ENCODE results near the gene SLC4A4.

DNA sequence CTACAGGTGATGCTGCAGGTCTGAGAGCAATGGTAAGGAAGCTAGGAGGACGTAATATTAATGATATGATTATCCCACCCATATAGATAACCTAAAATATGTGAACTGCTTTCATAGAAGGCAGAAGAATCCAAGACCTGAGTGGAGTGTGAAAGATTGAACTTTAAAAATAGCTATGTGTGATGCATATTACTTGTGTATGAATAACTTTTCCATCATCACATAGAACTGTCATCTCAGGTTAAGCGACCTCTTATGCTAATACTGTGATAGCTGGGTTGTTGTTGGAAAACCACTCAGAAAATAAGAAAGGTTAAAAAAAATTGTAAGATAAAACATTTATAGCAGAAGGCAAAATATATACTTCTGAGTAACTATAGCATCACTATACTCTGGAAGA lies 90.3 kb downstream of the SLC4A4 start:
- TF ChIP-seq MZF1 (CRISPR knock-in tag; IDR thresholded peaks at IDR 0.05; ENCODE audit: borderline replicate concordance) (no peak), POLR2A (IDR thresholded peaks at IDR 0.05; ENCODE audit: insufficient read depth in 1 of 2, low read depth in 2 of 2, low read length in 2 of 2) (no peak), YY1 (IDR thresholded peaks at IDR 0.05; ENCODE audit: insufficient read depth, insufficient replicate concordance, low read depth, low read length) (no peak), ZFX (CRISPR knock-in tag; IDR thresholded peaks at IDR 0.05; ENCODE audit: low read depth) (no peak), AGO1 (IDR thresholded peaks at IDR 0.05; ENCODE audit: low read depth, low read length, poor library complexity, severe bottlenecking) (no peak)
- TF ChIP-seq, protein P1, sequence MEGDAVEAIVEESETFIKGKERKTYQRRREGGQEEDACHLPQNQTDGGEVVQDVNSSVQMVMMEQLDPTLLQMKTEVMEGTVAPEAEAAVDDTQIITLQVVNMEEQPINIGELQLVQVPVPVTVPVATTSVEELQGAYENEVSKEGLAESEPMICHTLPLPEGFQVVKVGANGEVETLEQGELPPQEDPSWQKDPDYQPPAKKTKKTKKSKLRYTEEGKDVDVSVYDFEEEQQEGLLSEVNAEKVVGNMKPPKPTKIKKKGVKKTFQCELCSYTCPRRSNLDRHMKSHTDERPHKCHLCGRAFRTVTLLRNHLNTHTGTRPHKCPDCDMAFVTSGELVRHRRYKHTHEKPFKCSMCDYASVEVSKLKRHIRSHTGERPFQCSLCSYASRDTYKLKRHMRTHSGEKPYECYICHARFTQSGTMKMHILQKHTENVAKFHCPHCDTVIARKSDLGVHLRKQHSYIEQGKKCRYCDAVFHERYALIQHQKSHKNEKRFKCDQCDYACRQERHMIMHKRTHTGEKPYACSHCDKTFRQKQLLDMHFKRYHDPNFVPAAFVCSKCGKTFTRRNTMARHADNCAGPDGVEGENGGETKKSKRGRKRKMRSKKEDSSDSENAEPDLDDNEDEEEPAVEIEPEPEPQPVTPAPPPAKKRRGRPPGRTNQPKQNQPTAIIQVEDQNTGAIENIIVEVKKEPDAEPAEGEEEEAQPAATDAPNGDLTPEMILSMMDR (CRISPR knock-in tag; IDR thresholded peaks at IDR 0.05), result no peak
- TF ChIP-seq, protein P2, sequence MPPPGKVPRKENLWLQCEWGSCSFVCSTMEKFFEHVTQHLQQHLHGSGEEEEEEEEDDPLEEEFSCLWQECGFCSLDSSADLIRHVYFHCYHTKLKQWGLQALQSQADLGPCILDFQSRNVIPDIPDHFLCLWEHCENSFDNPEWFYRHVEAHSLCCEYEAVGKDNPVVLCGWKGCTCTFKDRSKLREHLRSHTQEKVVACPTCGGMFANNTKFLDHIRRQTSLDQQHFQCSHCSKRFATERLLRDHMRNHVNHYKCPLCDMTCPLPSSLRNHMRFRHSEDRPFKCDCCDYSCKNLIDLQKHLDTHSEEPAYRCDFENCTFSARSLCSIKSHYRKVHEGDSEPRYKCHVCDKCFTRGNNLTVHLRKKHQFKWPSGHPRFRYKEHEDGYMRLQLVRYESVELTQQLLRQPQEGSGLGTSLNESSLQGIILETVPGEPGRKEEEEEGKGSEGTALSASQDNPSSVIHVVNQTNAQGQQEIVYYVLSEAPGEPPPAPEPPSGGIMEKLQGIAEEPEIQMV (CRISPR knock-in tag; IDR thresholded peaks at IDR 0.05; ENCODE audit: low read depth), result no peak

Data from HepG2 (cell line).